C4-2B (cell line): ENCODE data around the gene TMEM229B.

Experiments
- ZFX ChIP-seq: fragments of 450-650 bp; IDR thresholded peaks from 2 replicates; pipeline ENCODE4 v1.6.1; 2017
- TF ChIP-seq, protein P1 (sequence below): fragments of 450-650 bp; conservative IDR thresholded peaks from 2 replicates; pipeline ENCODE4 v1.5.1; 2017; ENCODE audit warnings: mild to moderate bottlenecking

DNA sequence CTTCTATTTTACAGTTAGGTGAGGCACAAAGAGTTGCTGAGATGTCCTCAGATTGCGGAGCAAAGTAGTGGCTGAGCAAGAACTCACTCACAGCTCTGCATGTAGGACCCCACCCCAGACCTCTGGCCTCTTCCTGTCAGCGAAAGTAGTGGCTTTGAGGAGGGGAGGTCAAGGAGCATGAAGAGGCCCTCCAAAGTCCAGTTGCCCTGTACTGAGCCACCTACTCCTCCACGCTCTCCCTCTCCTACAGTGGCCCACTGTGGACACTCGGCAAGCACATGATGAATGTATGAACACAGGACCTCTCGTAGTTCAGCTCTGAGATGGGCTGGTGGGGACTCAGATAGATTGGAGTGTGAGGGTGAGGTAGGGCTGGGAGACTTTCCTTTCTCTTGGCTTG is 39.2 kb upstream of the TMEM229B start:
- TF ChIP-seq, protein P1, sequence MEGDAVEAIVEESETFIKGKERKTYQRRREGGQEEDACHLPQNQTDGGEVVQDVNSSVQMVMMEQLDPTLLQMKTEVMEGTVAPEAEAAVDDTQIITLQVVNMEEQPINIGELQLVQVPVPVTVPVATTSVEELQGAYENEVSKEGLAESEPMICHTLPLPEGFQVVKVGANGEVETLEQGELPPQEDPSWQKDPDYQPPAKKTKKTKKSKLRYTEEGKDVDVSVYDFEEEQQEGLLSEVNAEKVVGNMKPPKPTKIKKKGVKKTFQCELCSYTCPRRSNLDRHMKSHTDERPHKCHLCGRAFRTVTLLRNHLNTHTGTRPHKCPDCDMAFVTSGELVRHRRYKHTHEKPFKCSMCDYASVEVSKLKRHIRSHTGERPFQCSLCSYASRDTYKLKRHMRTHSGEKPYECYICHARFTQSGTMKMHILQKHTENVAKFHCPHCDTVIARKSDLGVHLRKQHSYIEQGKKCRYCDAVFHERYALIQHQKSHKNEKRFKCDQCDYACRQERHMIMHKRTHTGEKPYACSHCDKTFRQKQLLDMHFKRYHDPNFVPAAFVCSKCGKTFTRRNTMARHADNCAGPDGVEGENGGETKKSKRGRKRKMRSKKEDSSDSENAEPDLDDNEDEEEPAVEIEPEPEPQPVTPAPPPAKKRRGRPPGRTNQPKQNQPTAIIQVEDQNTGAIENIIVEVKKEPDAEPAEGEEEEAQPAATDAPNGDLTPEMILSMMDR = no peak
- no peak for TF ChIP-seq ZFX
